H9 (cell line): ENCODE measurements around the gene IGF1R. TPM values are rescaled to one million over a fixed set of nuclear protein-coding genes. Genes with fewer than 3 reads are reported as not detected.

Experiments used
- DNase-seq: peaks from one replicate; pipeline ENCODE4 v3.0.0-alpha.2; 2017
- H2AFZ ChIP-seq: one replicate; pipeline ENCODE4 v1.6.1; 2013; ENCODE audit warnings: mild to moderate bottlenecking, low read length, control low read depth, moderate library complexity
- H2AK5ac ChIP-seq: 2 replicates; pipeline ENCODE4 v1.6.1; 2013; ENCODE audit warnings: low read length, control low read depth, mixed read lengths; ENCODE audit not compliant: insufficient read length
- H2BK120ac ChIP-seq: one replicate; pipeline ENCODE4 v1.6.1; 2013; ENCODE audit warnings: low read depth, mild to moderate bottlenecking, low read length, control low read depth, inconsistent platforms; ENCODE audit not compliant: poor library complexity, severe bottlenecking
- H2BK12ac ChIP-seq: 2 replicates; pipeline ENCODE4 v1.6.1; 2013; ENCODE audit warnings: low read length, control low read depth, mixed read lengths, low read depth; ENCODE audit not compliant: insufficient read length
- H2BK15ac ChIP-seq: 2 replicates; pipeline ENCODE4 v1.6.1; 2013; ENCODE audit warnings: low read depth, low read length, control low read depth
- H2BK20ac ChIP-seq: one replicate; pipeline ENCODE4 v1.6.1; 2013; ENCODE audit warnings: low read depth, mild to moderate bottlenecking, low read length, control low read depth, inconsistent platforms; ENCODE audit not compliant: poor library complexity, severe bottlenecking
- H2BK5ac ChIP-seq: 2 replicates; pipeline ENCODE4 v1.6.1; 2013; ENCODE audit warnings: low read length, control low read depth, mixed read lengths; ENCODE audit not compliant: insufficient read length
- H3K14ac ChIP-seq: 2 replicates; pipeline ENCODE4 v1.6.1; 2013; ENCODE audit warnings: low read length, control low read depth; ENCODE audit not compliant: insufficient read depth
- H3K18ac ChIP-seq: 2 replicates; pipeline ENCODE4 v1.6.1; 2013; ENCODE audit warnings: low read depth, mild to moderate bottlenecking, mixed read lengths, low read length, control low read depth; ENCODE audit not compliant: insufficient read length
- H3K23ac ChIP-seq: 2 replicates; pipeline ENCODE4 v1.6.1; 2013; ENCODE audit warnings: low read length, control low read depth, mixed read lengths, low read depth; ENCODE audit not compliant: insufficient read length
- H3K23me2 ChIP-seq: 2 replicates; pipeline ENCODE4 v1.6.1; 2013; ENCODE audit warnings: low read depth, mild to moderate bottlenecking, mixed read lengths, low read length, control low read depth; ENCODE audit not compliant: insufficient read length, poor library complexity, severe bottlenecking
- H3K27ac ChIP-seq: 2 replicates; pipeline ENCODE4 v1.5.1; 2013; ENCODE audit warnings: low read length, control low read depth, mixed read lengths, low read depth; ENCODE audit not compliant: insufficient read length
- H3K27me3 ChIP-seq: 2 replicates; pipeline ENCODE4 v1.6.1; 2013; ENCODE audit warnings: low read length, control low read depth, inconsistent platforms; ENCODE audit not compliant: insufficient read depth
- H3K4ac ChIP-seq: 2 replicates; pipeline ENCODE4 v1.6.1; 2013; ENCODE audit warnings: low read depth, mild to moderate bottlenecking, control low read depth, inconsistent platforms, low read length, moderate library complexity
- H3K4me1 ChIP-seq: 2 replicates; pipeline ENCODE4 v1.6.1; 2013; ENCODE audit warnings: low read length, control low read depth, inconsistent platforms; ENCODE audit not compliant: insufficient read depth
- H3K4me2 ChIP-seq: 2 replicates; pipeline ENCODE4 v1.6.1; 2013; ENCODE audit warnings: low read length, control low read depth, mixed read lengths; ENCODE audit not compliant: insufficient read length, insufficient read depth
- H3K56ac ChIP-seq: 2 replicates; pipeline ENCODE4 v1.6.1; 2013; ENCODE audit warnings: low read depth, mild to moderate bottlenecking, mixed read lengths, low read length, control low read depth; ENCODE audit not compliant: insufficient read length
- H3K79me1 ChIP-seq: 2 replicates; pipeline ENCODE4 v1.6.1; 2013; ENCODE audit warnings: low read depth, mild to moderate bottlenecking, moderate library complexity, low read length, control low read depth, inconsistent platforms; ENCODE audit not compliant: insufficient read depth, poor library complexity, severe bottlenecking
- H3K79me2 ChIP-seq: 2 replicates; pipeline ENCODE4 v1.6.1; 2013; ENCODE audit warnings: low read length, control low read depth, inconsistent platforms; ENCODE audit not compliant: insufficient read depth
- H3K9ac ChIP-seq: 2 replicates; pipeline ENCODE4 v1.6.1; 2013; ENCODE audit warnings: low read length, control low read depth, mixed read lengths; ENCODE audit not compliant: insufficient read length; ENCODE audit errors: extremely low read depth
- H3K9me3 ChIP-seq: one replicate; pipeline ENCODE4 v1.6.1; 2013; ENCODE audit warnings: low read depth, low read length, inconsistent platforms; ENCODE audit not compliant: control insufficient read depth
- H3T11ph ChIP-seq: one replicate; pipeline ENCODE4 v1.6.1; 2013; ENCODE audit warnings: mild to moderate bottlenecking, low read length, control low read depth, inconsistent platforms
- H4K20me1 ChIP-seq: one replicate; pipeline ENCODE4 v1.6.1; 2013; ENCODE audit not compliant: control insufficient read depth, insufficient read length, insufficient read depth
- H4K5ac ChIP-seq: 2 replicates; pipeline ENCODE4 v1.6.1; 2013; ENCODE audit warnings: low read depth, mild to moderate bottlenecking, mixed read lengths, low read length, control low read depth; ENCODE audit not compliant: insufficient read length
- H4K8ac ChIP-seq: replicated peaks from 2 replicates; pipeline ENCODE4 v1.6.1; 2013; ENCODE audit warnings: low read length, control low read depth, mixed read lengths, low read depth; ENCODE audit not compliant: insufficient read length
- H4K91ac ChIP-seq: 2 replicates; pipeline ENCODE4 v1.6.1; 2013; ENCODE audit warnings: low read depth, mild to moderate bottlenecking, moderate library complexity, mixed read lengths, low read length, control low read depth; ENCODE audit not compliant: insufficient read length
- H3K27ac Mint-ChIP-seq, 3 experiments: 2 replicates in 2 of 3; 3 replicates in 1 of 3; pipeline ENCODE4 v1.8.0; 2020 to 2021; ENCODE audit warnings: mixed read lengths in 3 of 3, mild to moderate bottlenecking in 1 of 3, moderate library complexity in 1 of 3
- H3K27me3 Mint-ChIP-seq: 2 replicates; pipeline ENCODE4 v1.8.0; 2021; ENCODE audit warnings: low read depth, mild to moderate bottlenecking, moderate library complexity, mixed read lengths
- H3K36me3 Mint-ChIP-seq, 3 experiments: 2 replicates in 2 of 3; 3 replicates in 1 of 3; pipeline ENCODE4 v1.8.0; 2020 to 2021; ENCODE audit warnings: low read depth in 3 of 3, mixed read lengths in 3 of 3; ENCODE audit not compliant: insufficient read depth in 1 of 3
- H3K4me1 Mint-ChIP-seq, 2 experiments: 2 replicates each; pipeline ENCODE4 v1.8.0; 2020; ENCODE audit warnings: mixed read lengths in 2 of 2
- H3K4me3 Mint-ChIP-seq, 2 experiments: 2 replicates in 1 of 2; 3 replicates in 1 of 2; pipeline ENCODE4 v1.8.0; 2020 to 2021; ENCODE audit warnings: mild to moderate bottlenecking in 2 of 2, mixed read lengths in 2 of 2, moderate library complexity in 1 of 2
- H3K9me3 Mint-ChIP-seq, 2 experiments: 2 replicates in 1 of 2; 3 replicates in 1 of 2; pipeline ENCODE4 v1.8.0; 2020; ENCODE audit warnings: mild to moderate bottlenecking in 2 of 2, mixed read lengths in 2 of 2, moderate library complexity in 1 of 2
- CTCF ChIP-seq: fragments of 200-600 bp; sonication (generic); conservative IDR thresholded peaks from 3 replicates; pipeline ENCODE4 v1.8.0; 2021; ENCODE audit warnings: antibody characterized with exemption, mild to moderate bottlenecking
- WGBS: extraction: QIAGEN DNeasy Blood & Tissue Kit; methylation state at CpG from one replicate; pipeline ENCODE4 v1.1.7; 2013; ENCODE audit warnings: missing lambda C conversion rate, low lambda C conversion rate, mixed read lengths; ENCODE audit not compliant: insufficient read length; ENCODE audit errors: extremely low coverage; 5-methylcytosine and 5-hydroxymethylcytosine counted together
- total RNA-seq: library from RNA; stranded (reverse); gene quantifications from 2 replicates; pipeline ENCODE4 v1.2.1, GENCODE V29; 2021

IGF1R gene
- total RNA-seq, 1 experiment from 2014 or later: 70.0 TPM

GRCh38 chr15:98689431-98689861 lies 41.1 kb downstream of the IGF1R start:
- Histone ChIP-seq H4K8ac (no peak overlapping the region), H2AFZ (no peak overlapping the region), H3K9ac (no peak overlapping the region), H4K20me1 (peaks cover 3% of the 10 kb centered on the region), H4K5ac (no peak overlapping the region), H3K79me1 (peaks cover 18% of the 10 kb centered on the region), H2BK5ac (no peak overlapping the region), H3K23ac (no peak overlapping the region), H3K18ac (no peak overlapping the region), H3K9me3 (no peaks in the 10 kb centered on the region), H3K56ac (no peak overlapping the region), H3T11ph (no peak overlapping the region), H2AK5ac (no peak overlapping the region), H2BK12ac (no peak overlapping the region), H3K14ac (no peak overlapping the region), H3K4me1 (peaks cover 24% of the 10 kb centered on the region), H3K4me2 (no peak overlapping the region), H2BK120ac (no peak overlapping the region), H3K27ac (no peak overlapping the region), H3K23me2 (no peaks in the 10 kb centered on the region), H4K91ac (no peak overlapping the region), H3K4ac (no peak overlapping the region), H3K79me2 (peaks cover 83% of the 10 kb centered on the region), H3K27me3 (no peaks in the 10 kb centered on the region), H2BK20ac (no peak overlapping the region), H2BK15ac (no peak overlapping the region)
- H3K27me3 Mint-ChIP-seq: no peaks in the 10 kb centered on the region
- no peak for DNase-seq
- H3K27ac Mint-ChIP-seq: peak overlapping the region in 2 of 3 experiments; percentile 68 to 95; a peak in 1 of 7 replicates
- no CpG with 5 or more reads among the region's 5 CpGs for WGBS
- no peaks in the 10 kb centered on the region for H3K9me3 Mint-ChIP-seq
- no peaks in the 10 kb centered on the region; a peak in 1 of 7 replicates for H3K36me3 Mint-ChIP-seq
- TF ChIP-seq CTCF: no peak
- no peak overlapping the region; a peak in 1 of 5 replicates for H3K4me3 Mint-ChIP-seq
- peaks cover 54 to 60% of the 10 kb centered on the region in 2 experiments for H3K4me1 Mint-ChIP-seq
